Activated CD4-positive, CD25-positive, alpha-beta regulatory T cell treated with anti-CD3 and anti-CD28 coated beads, Interleukin-2, amount 50 U/mL, for 16 hours (primary cell): ENCODE results near the gene ATP13A3.

ENCODE experiments used
- DNase-seq: peaks from one replicate; pipeline ENCODE4 v3.0.0-alpha.2; 2020; ENCODE audit warnings: low read depth, low spot score

ATP13A3 gene

GRCh38 chr3:194395212-194395611 is 91.6 kb downstream of the ATP13A3 start:
- DNase-seq, result no peak

GRCh38 chr3:194392576-194392975 is 94.2 kb downstream of the ATP13A3 start:
- DNase-seq, result no peak

- no peak for DNase-seq
These were observed 96.0 kb downstream of the ATP13A3 start for GRCh38 chr3:194390835-194391234.

GRCh38 chr3:194389269-194389668 is 97.5 kb downstream of the ATP13A3 start:
- DNase-seq, result no peak

GRCh38 chr3:194387926-194388418 is 98.8 kb downstream of the ATP13A3 start:
- DNase-seq, result no peak

- DNase-seq, result no peak
These were observed 99.5 kb downstream of the ATP13A3 start for GRCh38 chr3:194387276-194387675.

GRCh38 chr3:194386648-194387047 is 100.2 kb downstream of the ATP13A3 start:
- DNase-seq, result no peak

- no peak for DNase-seq
These were observed 100.7 kb downstream of the ATP13A3 start for GRCh38 chr3:194386066-194386465.

GRCh38 chr3:194384569-194385001 is 102.2 kb downstream of the ATP13A3 start:
- no peak for DNase-seq

- DNase-seq, result no peak
These were observed 102.6 kb downstream of the ATP13A3 start for GRCh38 chr3:194384156-194384555.

GRCh38 chr3:194383276-194383940 is 103.4 kb downstream of the ATP13A3 start:
- DNase-seq, result no peak

GRCh38 chr3:194382892-194383223 is 103.9 kb downstream of the ATP13A3 start:
- DNase-seq, result no peak

GRCh38 chr3:194382196-194382891 is 104.5 kb downstream of the ATP13A3 start:
- DNase-seq, result no peak

GRCh38 chr3:194381460-194381875 is 105.3 kb downstream of the ATP13A3 start:
- DNase-seq, result no peak

GRCh38 chr3:194380326-194380725 is 106.5 kb downstream of the ATP13A3 start:
- no peak for DNase-seq

GRCh38 chr3:194379651-194380050 is 107.2 kb downstream of the ATP13A3 start:
- no peak for DNase-seq

- no peak for DNase-seq
These were observed 107.6 kb downstream of the ATP13A3 start for GRCh38 chr3:194379231-194379630.

- DNase-seq, result no peak
These were observed 109.1 kb downstream of the ATP13A3 start for GRCh38 chr3:194377708-194378107.

GRCh38 chr3:194376241-194376560 is 110.6 kb downstream of the ATP13A3 start:
- no peak for DNase-seq

- no peak for DNase-seq
These were observed 111.1 kb downstream of the ATP13A3 start for GRCh38 chr3:194375473-194376240.

GRCh38 chr3:194374935-194375334 is 111.9 kb downstream of the ATP13A3 start:
- no peak for DNase-seq

- DNase-seq, result no peak
These were observed 112.9 kb downstream of the ATP13A3 start for GRCh38 chr3:194373899-194374298.

- no peak for DNase-seq
These were observed 113.8 kb downstream of the ATP13A3 start for GRCh38 chr3:194373028-194373427.
